Measurements from ENCODE around the gene RAB18. TPM values are rescaled to one million over a fixed set of nuclear protein-coding genes. Genes with fewer than 3 reads are reported as not detected.
A peak's percentile ranks its signal among the peaks of the same experiment; 100 is the strongest.

RAB18 gene
- total RNA-seq, 1 experiment from 2014 or later = 68.1 TPM

GRCh38 chr10:27504007-27504807 is at the start of gene RAB18 (continued):
- TF ChIP-seq, protein P1, sequence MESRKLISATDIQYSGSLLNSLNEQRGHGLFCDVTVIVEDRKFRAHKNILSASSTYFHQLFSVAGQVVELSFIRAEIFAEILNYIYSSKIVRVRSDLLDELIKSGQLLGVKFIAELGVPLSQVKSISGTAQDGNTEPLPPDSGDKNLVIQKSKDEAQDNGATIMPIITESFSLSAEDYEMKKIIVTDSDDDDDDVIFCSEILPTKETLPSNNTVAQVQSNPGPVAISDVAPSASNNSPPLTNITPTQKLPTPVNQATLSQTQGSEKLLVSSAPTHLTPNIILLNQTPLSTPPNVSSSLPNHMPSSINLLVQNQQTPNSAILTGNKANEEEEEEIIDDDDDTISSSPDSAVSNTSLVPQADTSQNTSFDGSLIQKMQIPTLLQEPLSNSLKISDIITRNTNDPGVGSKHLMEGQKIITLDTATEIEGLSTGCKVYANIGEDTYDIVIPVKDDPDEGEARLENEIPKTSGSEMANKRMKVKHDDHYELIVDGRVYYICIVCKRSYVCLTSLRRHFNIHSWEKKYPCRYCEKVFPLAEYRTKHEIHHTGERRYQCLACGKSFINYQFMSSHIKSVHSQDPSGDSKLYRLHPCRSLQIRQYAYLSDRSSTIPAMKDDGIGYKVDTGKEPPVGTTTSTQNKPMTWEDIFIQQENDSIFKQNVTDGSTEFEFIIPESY (IDR thresholded peaks at IDR 0.05; ENCODE audit: extremely low read depth, insufficient replicate concordance, low read length) = no peak
- TF ChIP-seq FOSL1 (IDR thresholded peaks at IDR 0.05; ENCODE audit: low read depth) (no peak), SRF (IDR thresholded peaks at IDR 0.05; ENCODE audit: low read depth) (no peak), POLR2A (IDR thresholded peaks at IDR 0.05; ENCODE audit: borderline replicate concordance, extremely low read depth, insufficient read depth, insufficient read length) (peak; percentile 55), MAX (IDR thresholded peaks at IDR 0.05) (peak; percentile 80), ZFX (IDR thresholded peaks at IDR 0.05) (peak; percentile 92), EGR1 (IDR thresholded peaks at IDR 0.05; ENCODE audit: low read depth) (no peak), CBX3 (IDR thresholded peaks at IDR 0.05; ENCODE audit: low read depth) (peak; percentile 90)

DNA sequence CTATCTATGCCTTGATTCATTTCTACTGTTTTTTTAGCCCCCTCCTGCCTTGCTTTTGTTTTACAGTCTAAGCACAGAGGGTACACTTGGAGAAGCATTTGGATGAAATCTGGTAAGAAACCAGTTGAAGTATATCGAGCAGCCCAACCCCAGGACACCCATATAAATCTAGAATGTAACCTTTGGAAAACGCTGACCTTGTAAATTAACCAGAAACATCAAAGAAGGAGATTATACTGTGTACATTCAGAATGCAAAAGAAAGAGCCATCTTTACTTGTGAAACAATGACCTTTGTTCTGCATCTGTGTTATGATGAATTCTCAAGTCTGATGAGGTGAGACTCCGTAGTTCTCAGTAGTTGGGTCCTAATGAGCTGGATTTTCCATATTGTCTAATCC is 49.3 kb upstream of the RAB18 start:
- Histone ChIP-seq H3K36me3 (ENCODE audit: control insufficient read depth in 1 of 2, insufficient read depth in 2 of 2, low read length in 2 of 2) (no peaks in the 10 kb centered on the region), H3K4me2 (ENCODE audit: low read length) (no peak overlapping the region), H3K9me3 (ENCODE audit: control insufficient read depth in 1 of 2, insufficient read depth in 1 of 2, low read depth in 1 of 2, low read length in 2 of 2) (no peaks in the 10 kb centered on the region), H3K9ac (ENCODE audit: low read length) (no peak overlapping the region), H3K79me2 (ENCODE audit: insufficient read depth, low read length) (no peaks in the 10 kb centered on the region), H3K27ac (ENCODE audit: low read depth, low read length) (no peak overlapping the region), H3K9me2 (ENCODE audit: insufficient read depth) (no peaks in the 10 kb centered on the region), H3K4me3 (replicated peaks in 1 of 2; ENCODE audit: low read depth in 1 of 2, low read length in 2 of 2) (no peak overlapping the region), H2AFZ (ENCODE audit: low read depth, low read length, poor library complexity, severe bottlenecking) (no peak overlapping the region), H4K20me1 (ENCODE audit: insufficient read depth) (no peaks in the 10 kb centered on the region), H3K27me3 (ENCODE audit: insufficient read depth, low read length) (no peaks in the 10 kb centered on the region), H3K4me1 (ENCODE audit: control insufficient read depth in 1 of 2, insufficient read depth in 2 of 2, low read length in 2 of 2) (no peaks in the 10 kb centered on the region; a peak in 1 of 4 replicates)
- ChIA-PET CTCF (interaction anchor here (1.2 kb wide), 1 partner anchor 8 kb away, joined by 3 read pairs; no protein-coding TSS in a partner anchor), RAD21 (ENCODE audit: low non-redundant PET in 1 of 2, low total read pairs in 2 of 2, uncharacterized antibody in 2 of 2, unreplicated experiment in 2 of 2) (no interaction called here), POLR2A (no interaction called here)
- BruUV-seq (replicated peaks) = no TSS peak
- intact Hi-C loops (cut with micrococcal nuclease) = no loop called here
- TF ChIP-seq MAX (IDR thresholded peaks at IDR 0.05) (no peak), POLR2A (IDR thresholded peaks at IDR 0.05; ENCODE audit: borderline replicate concordance, extremely low read depth, insufficient read depth, insufficient read length) (no peak), YY1 (IDR thresholded peaks at IDR 0.05; ENCODE audit: extremely low read depth, insufficient replicate concordance, low read depth, low read length) (no peak)
- TF ChIP-seq, protein P1 (IDR thresholded peaks at IDR 0.05; ENCODE audit: extremely low read depth, insufficient replicate concordance, low read length) = no peak
- no peak for DNase-seq (ENCODE audit: low read depth, low spot score)
- no peak for ATAC-seq

Data from HCT116 (cell line).